Ascending aorta (tissue), 2 donors: ENCODE measurements around the gene KIR2DL4. TPM values are rescaled to one million over a fixed set of nuclear protein-coding genes. Genes with fewer than 3 reads are reported as not detected.
"Not testable (repeated sequence)": the region's sequence is repeated elsewhere in the genome, so short reads cannot be mapped to it uniquely, and the experiment has no call there.

ENCODE experiments used
- DNase-seq, 2 donors: peaks; one replicate each; pipeline ENCODE4 v3.0.0-alpha.2; 2019; ENCODE audit warnings: low spot score in 2 of 2
- H3K27ac ChIP-seq, 2 donors: fragments of 200-600 bp; sonication (generic); one replicate each; pipeline ENCODE4 v1.5.1; 2016 to 2017; ENCODE audit warnings: mild to moderate bottlenecking in 1 of 2
- H3K27me3 ChIP-seq: fragments of 200-600 bp; sonication (generic); one replicate; pipeline ENCODE4 v1.5.1; 2017
- H3K36me3 ChIP-seq, 2 donors: fragments of 200-600 bp; sonication (generic); one replicate each; pipeline ENCODE4 v1.5.1; 2016
- H3K4me1 ChIP-seq, 2 donors: fragments of 200-600 bp; sonication (generic); one replicate each; pipeline ENCODE4 v1.5.1; 2016 to 2017; ENCODE audit warnings: mild to moderate bottlenecking in 1 of 2
- H3K4me3 ChIP-seq, 2 donors: fragments of 200-600 bp; sonication (generic); one replicate each; pipeline ENCODE4 v1.5.1; 2016 to 2017; ENCODE audit warnings: mild to moderate bottlenecking in 1 of 2
- H3K9me3 ChIP-seq, 2 donors: fragments of 200-600 bp; sonication (generic); one replicate each; pipeline ENCODE4 v1.5.1; 2016
- intact Hi-C: fragments of 100-400 bp; cut with DNase I; formaldehyde crosslinking; loops from one replicate; pipeline ENCODE4 v1.15.1; 2023
- total RNA-seq: library from RNA; depleted of rRNA; stranded (reverse); fragments of >200 nt; gene quantifications from one replicate; pipeline ENCODE4 v1.1.0, GENCODE V29; 2016
- TF ChIP-seq, protein P1 (sequence below), 3 experiments: fragments of 200-600 bp in 2 of 3; fragments of 450-650 bp in 1 of 3; sonication (generic) in 2 of 3; IDR thresholded peaks; one replicate each; pipeline ENCODE4 v1.5.1; 2016 to 2019; ENCODE audit warnings: antibody characterized with exemption in 3 of 3, mild to moderate bottlenecking in 1 of 3, moderate library complexity in 1 of 3

The KIR2DL4 gene
- total RNA-seq: not detected

DNA sequence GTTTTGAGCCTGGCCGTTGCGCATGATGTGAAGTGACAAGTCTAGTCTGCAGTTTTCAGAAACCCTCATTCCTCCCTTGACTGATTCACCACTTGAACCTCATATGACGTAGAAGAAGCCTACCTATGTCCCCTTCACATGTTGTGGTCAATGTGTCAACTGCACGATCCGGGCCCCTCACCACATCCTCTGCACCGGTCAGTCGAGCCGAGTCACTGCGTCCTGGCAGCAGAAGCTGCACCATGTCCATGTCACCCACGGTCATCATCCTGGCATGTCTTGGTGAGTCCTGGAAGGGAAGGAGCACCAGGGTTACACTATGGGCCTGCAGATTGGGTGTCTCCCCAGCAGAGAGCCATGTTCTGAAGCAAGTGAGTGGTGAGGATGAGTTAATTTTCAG lies at the start of gene KIR2DL4:
KIR2DL4 (plus strand) TSS at position 201 of the 400 bp plus-strand sequence; CDS start at position 243, 42 bp downstream.
- H3K4me1 ChIP-seq: no peaks in the 10 kb centered on the region
- TF ChIP-seq, protein P1, sequence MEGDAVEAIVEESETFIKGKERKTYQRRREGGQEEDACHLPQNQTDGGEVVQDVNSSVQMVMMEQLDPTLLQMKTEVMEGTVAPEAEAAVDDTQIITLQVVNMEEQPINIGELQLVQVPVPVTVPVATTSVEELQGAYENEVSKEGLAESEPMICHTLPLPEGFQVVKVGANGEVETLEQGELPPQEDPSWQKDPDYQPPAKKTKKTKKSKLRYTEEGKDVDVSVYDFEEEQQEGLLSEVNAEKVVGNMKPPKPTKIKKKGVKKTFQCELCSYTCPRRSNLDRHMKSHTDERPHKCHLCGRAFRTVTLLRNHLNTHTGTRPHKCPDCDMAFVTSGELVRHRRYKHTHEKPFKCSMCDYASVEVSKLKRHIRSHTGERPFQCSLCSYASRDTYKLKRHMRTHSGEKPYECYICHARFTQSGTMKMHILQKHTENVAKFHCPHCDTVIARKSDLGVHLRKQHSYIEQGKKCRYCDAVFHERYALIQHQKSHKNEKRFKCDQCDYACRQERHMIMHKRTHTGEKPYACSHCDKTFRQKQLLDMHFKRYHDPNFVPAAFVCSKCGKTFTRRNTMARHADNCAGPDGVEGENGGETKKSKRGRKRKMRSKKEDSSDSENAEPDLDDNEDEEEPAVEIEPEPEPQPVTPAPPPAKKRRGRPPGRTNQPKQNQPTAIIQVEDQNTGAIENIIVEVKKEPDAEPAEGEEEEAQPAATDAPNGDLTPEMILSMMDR (IDR thresholded peaks at IDR 0.05): no peak
- intact Hi-C loops: no loop called here
- no peak within 1 kb of the TSS for H3K27ac ChIP-seq
- H3K4me3 ChIP-seq: no peak within 1 kb of the TSS
- no peaks in the 10 kb centered on the region for H3K9me3 ChIP-seq
- no peaks in the 10 kb centered on the region for H3K36me3 ChIP-seq
- no peaks in the 10 kb centered on the region for H3K27me3 ChIP-seq
- DNase-seq: no peak

GRCh38 chr19:54756204-54757110 lies 47.0 kb upstream of the KIR2DL4 start:
- intact Hi-C loops, H3K9me3 ChIP-seq, H3K4me1 ChIP-seq, DNase-seq, H3K27me3 ChIP-seq, H3K27ac ChIP-seq, H3K36me3 ChIP-seq, H3K4me3 ChIP-seq: not testable (repeated sequence)

DNA sequence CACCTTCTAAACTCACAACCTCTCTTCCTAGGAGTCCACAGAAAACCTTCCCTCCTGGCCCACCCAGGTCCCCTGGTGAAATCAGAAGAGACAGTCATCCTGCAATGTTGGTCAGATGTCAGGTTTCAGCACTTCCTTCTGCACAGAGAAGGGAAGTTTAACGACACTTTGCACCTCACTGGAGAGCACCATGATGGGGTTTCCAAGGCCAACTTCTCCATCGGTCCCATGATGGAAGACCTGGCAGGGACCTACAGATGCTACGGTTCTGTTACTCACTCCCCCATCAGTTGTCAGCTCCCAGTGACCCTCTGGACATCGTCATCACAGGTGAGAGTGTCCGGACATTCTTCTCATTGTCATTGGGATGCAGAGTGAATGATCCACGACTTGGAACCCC lies 44.8 kb upstream of the KIR2DL4 start:
- DNase-seq, H3K9me3 ChIP-seq, H3K27ac ChIP-seq, H3K4me1 ChIP-seq, H3K4me3 ChIP-seq, H3K27me3 ChIP-seq, intact Hi-C loops, H3K36me3 ChIP-seq: not testable (repeated sequence)

GRCh38 chr19:54764219-54764618 lies 39.2 kb upstream of the KIR2DL4 start:
- H3K4me3 ChIP-seq, H3K27me3 ChIP-seq, H3K36me3 ChIP-seq, H3K9me3 ChIP-seq, H3K27ac ChIP-seq, H3K4me1 ChIP-seq, DNase-seq, intact Hi-C loops: not testable (repeated sequence)

DNA sequence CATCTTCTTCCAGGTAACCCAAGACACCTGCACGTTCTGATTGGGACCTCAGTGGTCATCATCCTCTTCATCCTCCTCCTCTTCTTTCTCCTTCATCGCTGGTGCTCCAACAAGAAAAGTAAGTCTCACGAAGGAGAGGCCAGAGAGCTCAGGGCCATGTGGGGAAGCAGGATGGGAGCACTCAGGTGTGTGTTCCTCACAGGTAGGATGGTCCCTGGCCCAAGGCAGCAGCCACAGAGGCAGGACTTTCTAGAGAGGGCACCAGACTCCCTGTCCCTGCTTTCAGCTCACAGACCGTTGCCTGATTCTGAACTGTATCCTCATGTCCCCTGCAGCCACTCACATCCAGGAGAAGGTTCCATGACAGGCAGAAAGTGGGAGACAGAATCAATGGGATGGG lies 36.9 kb upstream of the KIR2DL4 start:
- H3K4me1 ChIP-seq, intact Hi-C loops, H3K9me3 ChIP-seq, H3K27ac ChIP-seq, H3K4me3 ChIP-seq, H3K36me3 ChIP-seq, H3K27me3 ChIP-seq: not testable (repeated sequence)
- DNase-seq: peak in 1 of 2 donors; percentile 48

GRCh38 chr19:54769646-54770045 lies 33.8 kb upstream of the KIR2DL4 start, which contains the start of gene KIR2DL1:
KIR2DL1 (plus strand) TSS chr19:54769793; CDS start chr19:54769851, 58 bp downstream.
- not testable (repeated sequence) for H3K4me1 ChIP-seq, H3K27me3 ChIP-seq, H3K4me3 ChIP-seq, H3K9me3 ChIP-seq, H3K36me3 ChIP-seq, H3K27ac ChIP-seq
- peak in 1 of 2 donors; percentile 31 for DNase-seq
- intact Hi-C loops: loop anchor here (5.0 kb wide), 1 partner anchor 78 kb away; no protein-coding TSS in a partner anchor

DNA sequence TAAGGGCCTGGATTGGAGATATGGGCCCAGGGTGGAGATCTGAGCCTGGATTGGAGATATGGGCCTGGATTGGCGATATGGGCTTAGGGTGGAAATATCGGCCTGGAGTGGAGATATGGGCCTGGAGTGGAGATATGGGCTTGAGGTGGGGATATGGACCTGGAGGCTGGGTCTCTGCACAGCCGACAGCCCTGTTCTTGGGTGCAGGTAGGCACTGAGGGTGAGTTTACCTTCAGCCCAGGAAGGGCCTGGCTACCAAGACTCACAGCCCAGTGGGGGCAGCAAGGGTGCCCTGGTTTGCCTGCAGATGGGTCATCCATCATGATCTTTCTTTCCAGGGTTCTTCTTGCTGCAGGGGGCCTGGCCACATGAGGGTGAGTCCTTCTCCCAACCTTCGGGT lies 32.9 kb upstream of the KIR2DL4 start:
- H3K36me3 ChIP-seq, H3K9me3 ChIP-seq, H3K27ac ChIP-seq, H3K27me3 ChIP-seq, DNase-seq, H3K4me1 ChIP-seq, H3K4me3 ChIP-seq: not testable (repeated sequence)
- intact Hi-C loops: loop anchor here (5.0 kb wide), 1 partner anchor 77 kb away; no protein-coding TSS in a partner anchor

DNA sequence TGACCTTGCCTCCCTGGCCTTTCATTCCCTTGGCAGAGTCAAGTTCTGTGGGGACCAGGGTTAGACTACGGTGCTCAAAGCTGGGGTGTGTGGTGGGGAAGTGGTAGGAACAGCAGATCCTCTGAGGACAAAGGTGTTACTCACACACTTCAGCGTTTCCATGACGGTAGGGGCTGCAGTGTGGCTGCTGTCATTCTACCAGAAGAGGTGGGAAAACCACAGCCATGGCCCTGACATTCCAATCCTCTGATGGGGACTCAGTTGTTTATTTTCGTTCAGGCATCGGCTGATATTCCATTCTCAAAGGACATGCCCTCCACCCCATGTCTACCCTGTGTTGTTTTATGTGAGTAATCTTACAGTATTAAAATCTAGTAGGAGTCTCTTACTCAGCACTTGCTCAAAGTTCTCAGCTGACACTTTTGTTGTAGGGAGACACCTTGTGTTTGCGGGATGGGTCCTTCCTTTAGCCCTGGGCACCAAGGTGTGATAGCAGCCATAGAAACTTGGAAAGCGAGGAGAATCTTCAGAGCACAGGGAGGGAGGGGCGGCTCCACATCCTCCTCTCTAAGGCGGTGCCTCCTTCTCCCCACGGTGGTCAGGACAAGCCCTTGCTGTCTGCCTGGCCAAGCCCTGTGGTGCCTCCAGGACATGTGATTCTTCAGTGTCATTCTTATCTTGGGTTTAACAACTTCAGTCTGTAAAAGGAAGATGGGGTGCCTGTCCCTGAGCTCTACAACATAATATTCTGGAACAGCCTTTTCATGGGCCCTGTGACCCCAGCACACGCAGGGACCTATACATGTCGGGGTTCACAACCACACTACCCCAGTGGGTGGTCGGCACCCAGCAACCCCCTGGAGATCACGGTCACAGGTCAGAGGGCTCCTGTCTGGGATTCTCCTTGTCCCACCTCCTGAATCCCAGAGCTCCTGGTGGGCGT lies 32.1 kb upstream of the KIR2DL4 start:
- DNase-seq: peak in 1 of 2 donors; percentile 58
- not testable (repeated sequence) for H3K36me3 ChIP-seq, H3K27ac ChIP-seq, H3K4me1 ChIP-seq, H3K4me3 ChIP-seq, H3K9me3 ChIP-seq, H3K27me3 ChIP-seq
- intact Hi-C loops: loop anchor here (5.0 kb wide), 1 partner anchor 76 kb away; no protein-coding TSS in a partner anchor

- H3K27ac ChIP-seq, H3K27me3 ChIP-seq, H3K4me1 ChIP-seq, DNase-seq, H3K9me3 ChIP-seq, H3K4me3 ChIP-seq, H3K36me3 ChIP-seq: not testable (repeated sequence)
- intact Hi-C loops: loop anchor here (5.0 kb wide), 1 partner anchor 75 kb away; no protein-coding TSS in a partner anchor
Observed at GRCh38 chr19:54772666-54773065, 30.7 kb upstream of the KIR2DL4 start.

- H3K36me3 ChIP-seq, H3K27ac ChIP-seq, H3K4me1 ChIP-seq, H3K27me3 ChIP-seq, H3K4me3 ChIP-seq, intact Hi-C loops, H3K9me3 ChIP-seq: not testable (repeated sequence)
- peak in 1 of 2 donors; percentile 54 for DNase-seq
Observed at GRCh38 chr19:54775095-54775815, 28.2 kb upstream of the KIR2DL4 start.

GRCh38 chr19:54775830-54776229 lies 27.6 kb upstream of the KIR2DL4 start:
- H3K27me3 ChIP-seq, H3K9me3 ChIP-seq, H3K4me1 ChIP-seq, H3K27ac ChIP-seq, DNase-seq, intact Hi-C loops, H3K4me3 ChIP-seq, H3K36me3 ChIP-seq: not testable (repeated sequence)

DNA sequence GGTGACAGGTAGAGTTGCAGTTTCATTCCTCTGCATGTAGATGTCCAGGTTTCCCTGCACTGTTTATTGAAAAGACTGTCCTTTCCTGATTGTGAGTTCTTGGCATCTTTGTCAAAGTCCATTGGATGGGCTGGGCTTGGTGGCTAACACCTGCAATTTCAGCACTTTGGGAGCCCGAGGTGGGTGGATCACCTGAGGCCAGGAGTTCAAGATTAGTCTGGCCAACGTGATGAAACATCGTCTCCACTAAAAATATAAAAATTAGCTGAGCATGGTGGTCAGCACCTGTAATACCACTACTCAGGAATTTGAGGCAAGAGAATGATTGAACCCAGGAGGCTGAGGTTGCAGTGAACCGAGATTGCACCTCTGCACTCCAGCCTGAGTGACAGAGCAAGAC lies 25.6 kb upstream of the KIR2DL4 start:
- DNase-seq, intact Hi-C loops, H3K36me3 ChIP-seq, H3K4me1 ChIP-seq, H3K9me3 ChIP-seq, H3K27me3 ChIP-seq, H3K27ac ChIP-seq, H3K4me3 ChIP-seq: not testable (repeated sequence)
